ENCODE results near the gene TPRN.

GRCh38 chr9:137168573-137168903 lies 32.0 kb downstream of the TPRN start:
- TF ChIP-seq POLR2A (IDR thresholded peaks at IDR 0.05; ENCODE audit: low read depth, low read length) = no peak
- TF ChIP-seq CTCF (conservative IDR thresholded peaks at IDR 0.05; ENCODE audit: low read depth, low read length) = no peak
- TF ChIP-seq SMC3 (IDR thresholded peaks at IDR 0.05; ENCODE audit: low read depth, low read length) = no peak
- TF ChIP-seq BHLHE40 (IDR thresholded peaks at IDR 0.05; ENCODE audit: low read depth, low read length) = no peak
- no peak for TF ChIP-seq USF2 (IDR thresholded peaks at IDR 0.05; ENCODE audit: low read depth, low read length)
- TF ChIP-seq MXI1 (IDR thresholded peaks at IDR 0.05; ENCODE audit: borderline replicate concordance, low read depth, low read length) = no peak
- TF ChIP-seq CHD1 (IDR thresholded peaks at IDR 0.05; ENCODE audit: low read depth, low read length) = no peak
- no peak for TF ChIP-seq MAFK (IDR thresholded peaks at IDR 0.05; ENCODE audit: low read depth, low read length)
- no peak for TF ChIP-seq RAD21 (IDR thresholded peaks at IDR 0.05; ENCODE audit: low read length)
- no peak for TF ChIP-seq RFX5 (IDR thresholded peaks at IDR 0.05; ENCODE audit: low read depth, low read length)
- no peak for TF ChIP-seq CEBPB (IDR thresholded peaks at IDR 0.05; ENCODE audit: low read depth, low read length)
- no peak for TF ChIP-seq MAZ (IDR thresholded peaks at IDR 0.05; ENCODE audit: borderline replicate concordance, low read depth, low read length)
- no peak for TF ChIP-seq ELK1 (IDR thresholded peaks at IDR 0.05; ENCODE audit: borderline replicate concordance, low read depth, low read length)
